Fibroblast of the aortic adventitia (primary cell): Measurements from ENCODE around the gene SOX9. TPM values are rescaled to one million over a fixed set of nuclear protein-coding genes. Genes with fewer than 3 reads are reported as not detected.

ENCODE experiments used
- DNase-seq: peaks from one replicate; pipeline ENCODE4 v3.0.0-alpha.2; 2010; ENCODE audit warnings: low read depth
- H3K4me3 ChIP-seq: 2 replicates; pipeline ENCODE4 v1.5.1; 2011; ENCODE audit warnings: low read depth, mild to moderate bottlenecking, control low read depth, low read length, moderate library complexity
- CTCF ChIP-seq: IDR thresholded peaks from 2 replicates; pipeline ENCODE4 v1.5.1; 2011; ENCODE audit warnings: mild to moderate bottlenecking, low read length, control low read depth, inconsistent platforms; ENCODE audit not compliant: insufficient read depth
- total RNA-seq: library from RNA; depleted of rRNA; stranded (reverse); fragments of >200 nt; gene quantifications from 2 replicates; pipeline ENCODE4 v1.2.3, GENCODE V29; 2012; ENCODE audit warnings: low replicate concordance

SOX9 gene
- total RNA-seq, 1 donor, result 2.1 TPM

- no peak overlapping the region for H3K4me3 ChIP-seq
- DNase-seq, result no peak
- no peak for TF ChIP-seq CTCF
Measured at GRCh38 chr17:72116661-72117521, 3.9 kb upstream of the SOX9 start.

- no peak for TF ChIP-seq CTCF
- no peak for DNase-seq
- no peak overlapping the region for H3K4me3 ChIP-seq
Measured at GRCh38 chr17:72117535-72118334, 3.1 kb upstream of the SOX9 start.

- TF ChIP-seq CTCF, result peak; percentile 88
- DNase-seq, result peak; percentile 77
- no peak overlapping the region for H3K4me3 ChIP-seq
Measured at GRCh38 chr17:72118335-72119076, 2.3 kb upstream of the SOX9 start.

- no peak for DNase-seq
- H3K4me3 ChIP-seq, result no peak overlapping the region
- no peak for TF ChIP-seq CTCF
Measured at GRCh38 chr17:72119077-72119872, 1.5 kb upstream of the SOX9 start.

- peak; percentile 67 for DNase-seq
- peak overlapping the region; percentile 48 for H3K4me3 ChIP-seq
- TF ChIP-seq CTCF, result no peak
Measured at GRCh38 chr17:72119873-72120641, 763 bp upstream of the SOX9 start.
